Ovary (tissue), 9 donors: ENCODE measurements around the gene F7. TPM values are rescaled to one million over a fixed set of nuclear protein-coding genes. Genes with fewer than 3 reads are reported as not detected.

ENCODE experiments used
- DNase-seq, 5 donors: peaks; one replicate each; pipeline ENCODE4 v3.0.0-alpha.2; 2019 to 2020
- H3K27ac ChIP-seq, 2 donors: fragments of 200-600 bp; one replicate each; pipeline versions ENCODE4 v1.5.1 to v1.8.0; 2019 to 2022
- H3K27me3 ChIP-seq: fragments of 200-600 bp; one replicate; pipeline ENCODE4 v1.8.0; 2022
- H3K36me3 ChIP-seq: fragments of 200-600 bp; sonication (generic); one replicate; pipeline ENCODE4 v1.5.1; 2019
- H3K4me1 ChIP-seq: one replicate; pipeline ENCODE4 v1.8.1; 2013; ENCODE audit warnings: mild to moderate bottlenecking, moderate library complexity; ENCODE audit not compliant: insufficient read depth
- H3K4me3 ChIP-seq: fragments of 200-600 bp; sonication (generic); one replicate; pipeline ENCODE4 v1.5.1; 2017
- H3K9me3 ChIP-seq, 2 donors: fragments of 200-600 bp in 1 of 2; sonication (generic) in 1 of 2; one replicate each; pipeline versions ENCODE4 v1.5.1 to v1.8.1; 2013 to 2019; ENCODE audit warnings: mild to moderate bottlenecking in 1 of 2, moderate library complexity in 1 of 2
- EP300 ChIP-seq: sonication (generic); formaldehyde crosslinking; IDR thresholded peaks from one replicate; pipeline ENCODE4 v1.6.1; 2017; ENCODE audit warnings: antibody characterized with exemption
- POLR2A ChIP-seq: fragments of 450-650 bp; IDR thresholded peaks from one replicate; pipeline ENCODE4 v1.6.1; 2017; ENCODE audit warnings: antibody characterized with exemption, mild to moderate bottlenecking, moderate library complexity
- WGBS, 3 donors: extraction: QIAGEN DNeasy Blood & Tissue Kit in 1 of 3; methylation state at CpG; one replicate each; pipeline versions ENCODE4 v1.1.5 to v1.1.7; 2013 to 2017; 5-methylcytosine and 5-hydroxymethylcytosine counted together
- intact Hi-C, 4 donors: fragments of 100-400 bp; cut with DNase I; formaldehyde crosslinking; loops; one replicate each; pipeline versions ENCODE4 v1.11.0 to v1.15.1; 2022 to 2023
- polyA plus RNA-seq, 2 donors: library from polyadenylated mRNA; stranded (reverse); fragments of 200-250 nt in 1 of 2; fragments of 350-450 nt in 1 of 2; fragmentation: Illumina TruSeq in 1 of 2; extraction: RNeasy Lipid Tissue Mini Kit (QIAGEN cat#74804) in 1 of 2; gene quantifications; one replicate each; pipeline ENCODE4 v1.2.3, GENCODE V29; 2013 to 2014
- total RNA-seq, 7 donors: library from RNA; depleted of rRNA in 2 of 7; stranded (reverse); fragments of >200 nt in 2 of 7; fragmentation: NEBNext Ultra II Directional in 3 of 7; extraction: Animal tissue kit (Norgen Biotek cat#: 25700) in 3 of 7; gene quantifications; one replicate each; pipeline versions ENCODE4 v1.1.0 to v1.2.4, GENCODE V29; 2016 to 2023
- TF ChIP-seq, protein P1 (sequence below), 3 donors: fragments of 450-650 bp in 2 of 3; fragments of 200-600 bp in 1 of 3; IDR thresholded peaks; one replicate each; pipeline versions ENCODE4 v1.5.1 to v1.8.0; 2016 to 2022; ENCODE audit warnings: antibody characterized with exemption in 3 of 3, mild to moderate bottlenecking in 1 of 3
- donor health status: DM: no; HTN: no; CAD: no; lungs with moderate emphysema.
- donor health status: DM: no; HTN: no; CAD: no.
- donor health status: Bipolar disorder and iron deficiency.
- donor health status: DM: yes; HTN: yes; CAD: no.
- donor health status: DM: no; HTN: no; CAD: no.
- donor health status: DM: yes; HTN: yes; CAD: no.

F7 gene
- total and polyA plus RNA-seq, 9 donors: 0.11 to 2.1 (median 0.35) TPM; not detected in 2

DNA sequence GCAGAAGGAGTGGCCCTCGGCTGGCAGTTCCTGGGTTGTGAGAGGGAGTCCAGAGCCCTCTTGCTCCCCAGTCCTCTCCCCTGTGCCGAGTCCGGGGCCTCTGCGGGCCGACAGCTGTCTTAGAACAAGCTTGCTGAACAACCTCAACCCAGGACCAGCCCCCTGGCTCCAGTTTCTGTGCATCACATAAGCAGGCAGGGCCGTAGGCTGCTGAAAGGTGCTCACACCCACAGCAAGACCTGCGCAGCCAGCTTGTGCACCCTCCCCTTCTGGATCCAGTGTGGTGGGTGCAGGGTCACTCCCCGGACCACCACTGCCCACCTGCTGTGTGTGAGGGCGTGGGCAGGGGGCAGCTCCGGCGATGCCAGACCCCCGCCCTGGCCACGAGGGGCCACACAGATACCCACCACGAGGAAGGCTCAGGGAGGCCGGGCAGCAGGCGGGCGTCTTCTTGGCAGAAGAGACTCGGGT is 25.2 kb upstream of the F7 start:
- Histone ChIP-seq H3K27ac (no peak overlapping the region), H3K9me3 (no peaks in the 10 kb centered on the region), H3K27me3 (no peaks in the 10 kb centered on the region), H3K4me1 (no peaks in the 10 kb centered on the region), H3K4me3 (no peak overlapping the region), H3K36me3 (no peaks in the 10 kb centered on the region)
- TF ChIP-seq POLR2A: no peak
- no peak for TF ChIP-seq EP300
- TF ChIP-seq, protein P1, sequence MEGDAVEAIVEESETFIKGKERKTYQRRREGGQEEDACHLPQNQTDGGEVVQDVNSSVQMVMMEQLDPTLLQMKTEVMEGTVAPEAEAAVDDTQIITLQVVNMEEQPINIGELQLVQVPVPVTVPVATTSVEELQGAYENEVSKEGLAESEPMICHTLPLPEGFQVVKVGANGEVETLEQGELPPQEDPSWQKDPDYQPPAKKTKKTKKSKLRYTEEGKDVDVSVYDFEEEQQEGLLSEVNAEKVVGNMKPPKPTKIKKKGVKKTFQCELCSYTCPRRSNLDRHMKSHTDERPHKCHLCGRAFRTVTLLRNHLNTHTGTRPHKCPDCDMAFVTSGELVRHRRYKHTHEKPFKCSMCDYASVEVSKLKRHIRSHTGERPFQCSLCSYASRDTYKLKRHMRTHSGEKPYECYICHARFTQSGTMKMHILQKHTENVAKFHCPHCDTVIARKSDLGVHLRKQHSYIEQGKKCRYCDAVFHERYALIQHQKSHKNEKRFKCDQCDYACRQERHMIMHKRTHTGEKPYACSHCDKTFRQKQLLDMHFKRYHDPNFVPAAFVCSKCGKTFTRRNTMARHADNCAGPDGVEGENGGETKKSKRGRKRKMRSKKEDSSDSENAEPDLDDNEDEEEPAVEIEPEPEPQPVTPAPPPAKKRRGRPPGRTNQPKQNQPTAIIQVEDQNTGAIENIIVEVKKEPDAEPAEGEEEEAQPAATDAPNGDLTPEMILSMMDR (IDR thresholded peaks at IDR 0.05): no peak
- intact Hi-C loops: no loop called here
- DNase-seq: no peak
- 57 to 61% (median 60%) methylated on average over 17 to 18 of the region's 18 CpGs for WGBS, 3 donors

DNA sequence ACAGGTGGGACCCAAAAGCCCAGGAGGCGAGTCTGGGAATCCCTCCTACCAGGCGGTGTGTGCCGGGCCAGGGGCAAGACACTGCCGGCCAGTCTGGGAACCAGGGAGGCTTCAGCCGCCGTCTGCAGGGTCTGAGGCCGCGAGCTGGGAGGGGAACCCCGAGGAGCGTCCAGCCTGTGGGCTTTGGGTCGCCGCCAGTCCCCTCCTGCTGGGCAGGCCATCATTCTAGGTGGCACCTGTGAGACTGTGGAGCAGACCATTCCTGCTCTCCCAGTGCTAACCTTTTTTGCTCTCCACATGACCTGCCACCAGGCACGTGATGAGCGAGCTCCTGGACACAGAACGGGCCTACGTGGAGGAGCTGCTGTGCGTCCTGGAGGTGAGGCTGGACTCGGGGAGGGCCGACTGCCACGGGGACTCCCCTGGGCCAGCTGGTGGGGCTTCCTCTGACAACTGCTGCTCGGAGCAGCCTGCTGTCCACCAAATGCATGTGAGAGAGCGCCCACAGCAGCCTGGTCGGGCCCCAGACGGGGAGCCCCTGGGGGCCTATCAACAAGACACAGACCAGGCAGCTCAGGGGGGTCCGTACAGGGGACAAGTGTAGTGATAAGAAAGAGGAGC is 24.6 kb upstream of the F7 start:
- DNase-seq: no peak
- WGBS, 3 donors: 74 to 87% (median 80%) methylated on average over 15 to 25 of the region's 25 CpGs
- no peaks in the 10 kb centered on the region for H3K36me3 ChIP-seq
- intact Hi-C loops: no loop called here
- H3K4me3 ChIP-seq: no peak overlapping the region
- H3K27ac ChIP-seq: no peak overlapping the region
- H3K9me3 ChIP-seq: no peaks in the 10 kb centered on the region
- H3K4me1 ChIP-seq: no peaks in the 10 kb centered on the region
- no peaks in the 10 kb centered on the region for H3K27me3 ChIP-seq
- TF ChIP-seq POLR2A (no peak), EP300 (no peak)
- TF ChIP-seq, protein P1 (IDR thresholded peaks at IDR 0.05): no peak

- Histone ChIP-seq H3K4me3 (no peak overlapping the region), H3K27ac (no peak overlapping the region), H3K27me3 (no peaks in the 10 kb centered on the region), H3K4me1 (no peaks in the 10 kb centered on the region), H3K36me3 (no peaks in the 10 kb centered on the region), H3K9me3 (no peaks in the 10 kb centered on the region)
- 74 to 80% (median 78%) methylated on average over 26 of the region's 26 CpGs for WGBS, 3 donors
- no peak for DNase-seq
- TF ChIP-seq POLR2A: no peak
- no peak for TF ChIP-seq EP300
- TF ChIP-seq, protein P1 (IDR thresholded peaks at IDR 0.05): no peak
- intact Hi-C loops: no loop called here
Observed at GRCh38 chr13:113082198-113083021, 23.2 kb upstream of the F7 start.

DNA sequence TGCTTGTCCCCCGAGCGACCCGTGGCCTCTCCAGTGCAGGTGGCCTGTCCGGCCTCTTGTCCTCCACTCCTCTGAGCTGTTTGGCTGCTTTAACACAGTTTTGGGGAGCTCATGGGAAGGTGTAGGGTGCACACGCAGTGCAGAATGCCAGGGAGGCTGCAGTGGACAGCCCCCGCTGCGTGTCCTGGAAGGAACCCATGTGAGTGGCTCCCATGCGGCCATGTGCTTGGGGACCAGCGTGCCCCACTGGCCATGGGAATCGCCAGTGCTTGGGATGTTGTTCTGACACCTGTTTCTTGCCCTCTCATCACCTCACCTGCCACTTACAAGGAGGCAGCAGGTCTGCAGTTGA is 22.6 kb upstream of the F7 start:
- no peak for DNase-seq

More for the DNA sequence above, 22.6 kb upstream of the F7 start:
- 83 to 85% (median 84%) methylated on average over 8 to 10 of the region's 10 CpGs for WGBS, 3 donors
- no peaks in the 10 kb centered on the region for H3K27me3 ChIP-seq
- no peak overlapping the region for H3K4me3 ChIP-seq
- H3K36me3 ChIP-seq: no peaks in the 10 kb centered on the region
- no peaks in the 10 kb centered on the region for H3K9me3 ChIP-seq
- intact Hi-C loops: no loop called here
- no peaks in the 10 kb centered on the region for H3K4me1 ChIP-seq
- TF ChIP-seq EP300: no peak
- TF ChIP-seq, protein P1 (IDR thresholded peaks at IDR 0.05): no peak
- TF ChIP-seq POLR2A: no peak
- no peak overlapping the region for H3K27ac ChIP-seq
